NOMO-1 (cell line): ENCODE measurements around the gene EFNB2.

Experiments
- DNase-seq, 2 experiments: peaks; one replicate each; lab custom pipeline; 2025; ENCODE audit not compliant: unreplicated experiment in 2 of 2; lab: John Stamatoyannopoulos, UW

EFNB2 gene

DNA sequence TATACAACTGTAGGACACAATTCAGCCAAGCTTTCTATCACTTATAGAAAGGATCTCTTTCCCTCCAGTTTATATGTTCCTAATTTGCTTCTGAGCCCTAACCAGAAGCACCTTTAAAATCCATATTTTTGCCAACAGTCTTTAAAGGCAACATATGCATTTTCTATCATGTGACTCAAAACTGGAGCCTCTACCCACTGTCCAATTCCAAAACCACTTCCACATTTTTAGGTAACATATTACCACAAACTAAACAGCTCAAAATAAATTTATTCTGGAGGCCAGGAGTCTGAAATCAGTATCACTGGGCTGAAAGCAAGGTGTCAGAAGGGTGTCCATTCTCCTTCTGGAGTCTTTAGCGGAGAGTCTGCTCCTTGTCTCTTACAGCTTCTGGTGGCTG lies 15.9 kb upstream of the EFNB2 start:
- DNase-seq, result no peak

- DNase-seq, result no peak
Observed at GRCh38 chr13:106550570-106551135, 15.2 kb upstream of the EFNB2 start.

DNA sequence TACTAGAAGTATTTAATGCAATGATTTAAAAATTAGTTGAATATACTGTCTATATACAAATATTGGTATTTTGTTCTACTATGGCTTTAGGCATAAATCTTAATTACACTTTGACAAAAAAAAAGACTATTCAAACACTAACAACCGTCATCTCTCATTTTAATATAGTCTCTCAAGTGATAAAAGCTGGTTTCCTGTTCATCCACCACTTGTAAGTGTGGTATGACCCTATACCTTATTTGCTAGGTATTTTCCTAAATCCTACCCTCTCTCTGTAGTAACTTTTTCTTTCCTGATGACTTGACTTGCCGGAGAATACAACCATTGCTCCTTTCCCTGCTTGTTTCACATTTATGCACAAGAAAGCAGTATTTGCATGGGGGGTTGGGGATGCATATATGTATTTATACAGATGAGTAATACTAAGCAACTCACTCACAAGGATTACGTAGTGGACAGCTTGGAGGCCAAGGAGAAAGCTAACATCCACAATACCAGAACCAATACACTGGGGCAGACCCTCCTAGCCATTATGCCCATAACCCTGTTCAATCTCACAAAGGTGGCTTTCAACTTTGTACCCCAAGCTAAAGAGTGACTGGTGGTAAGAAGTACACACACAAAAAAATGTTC lies 12.7 kb upstream of the EFNB2 start:
- DNase-seq, result no peak

- no peak for DNase-seq
Observed at GRCh38 chr13:106541826-106542225, 6.4 kb upstream of the EFNB2 start.

- DNase-seq, result no peak
Observed at GRCh38 chr13:106540613-106541012, 5.2 kb upstream of the EFNB2 start.

- DNase-seq, result no peak
Observed at GRCh38 chr13:106537521-106537920, 2.1 kb upstream of the EFNB2 start.

DNA sequence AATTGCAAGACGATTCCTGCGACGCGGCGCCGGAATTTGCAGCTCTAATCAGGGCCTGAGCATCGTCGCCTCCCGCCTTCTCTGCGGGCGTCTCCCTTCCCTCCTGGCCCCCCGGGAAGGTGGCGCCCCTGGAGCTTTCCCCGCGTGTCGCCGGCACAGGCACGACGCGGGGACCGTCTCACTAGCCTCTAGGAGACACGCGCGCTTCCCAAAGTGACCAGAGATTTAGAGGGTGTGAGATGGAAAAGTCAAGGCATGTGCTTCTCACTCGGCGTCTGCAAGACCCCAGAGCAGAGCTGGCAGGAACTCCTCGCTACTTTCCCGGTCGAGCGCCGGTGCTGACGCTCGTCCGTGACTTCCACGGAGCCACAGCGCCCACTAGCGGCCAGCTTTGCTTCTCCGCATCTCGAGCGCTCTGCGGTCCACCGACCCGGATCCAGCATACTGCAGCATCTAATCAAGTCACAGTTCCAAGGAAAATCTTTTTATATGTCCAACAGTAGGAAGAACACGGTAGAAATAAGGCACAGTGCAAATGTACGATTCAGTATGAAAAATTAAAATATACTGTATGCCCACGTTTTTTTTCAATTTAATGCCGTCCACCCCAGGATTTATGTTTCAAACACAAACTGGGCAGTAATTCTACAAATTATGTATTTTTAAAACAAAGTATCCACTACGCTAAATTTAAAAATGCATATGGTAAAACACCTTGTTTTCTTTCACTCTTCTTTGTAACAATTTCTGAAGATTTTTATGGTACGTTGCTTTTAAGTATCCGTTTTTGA lies 977 bp upstream of the EFNB2 start:
- peak; percentile 55 to 56 for DNase-seq

- DNase-seq, result no peak
Observed at GRCh38 chr13:106534639-106535551, 567 bp downstream of the EFNB2 start.

DNA sequence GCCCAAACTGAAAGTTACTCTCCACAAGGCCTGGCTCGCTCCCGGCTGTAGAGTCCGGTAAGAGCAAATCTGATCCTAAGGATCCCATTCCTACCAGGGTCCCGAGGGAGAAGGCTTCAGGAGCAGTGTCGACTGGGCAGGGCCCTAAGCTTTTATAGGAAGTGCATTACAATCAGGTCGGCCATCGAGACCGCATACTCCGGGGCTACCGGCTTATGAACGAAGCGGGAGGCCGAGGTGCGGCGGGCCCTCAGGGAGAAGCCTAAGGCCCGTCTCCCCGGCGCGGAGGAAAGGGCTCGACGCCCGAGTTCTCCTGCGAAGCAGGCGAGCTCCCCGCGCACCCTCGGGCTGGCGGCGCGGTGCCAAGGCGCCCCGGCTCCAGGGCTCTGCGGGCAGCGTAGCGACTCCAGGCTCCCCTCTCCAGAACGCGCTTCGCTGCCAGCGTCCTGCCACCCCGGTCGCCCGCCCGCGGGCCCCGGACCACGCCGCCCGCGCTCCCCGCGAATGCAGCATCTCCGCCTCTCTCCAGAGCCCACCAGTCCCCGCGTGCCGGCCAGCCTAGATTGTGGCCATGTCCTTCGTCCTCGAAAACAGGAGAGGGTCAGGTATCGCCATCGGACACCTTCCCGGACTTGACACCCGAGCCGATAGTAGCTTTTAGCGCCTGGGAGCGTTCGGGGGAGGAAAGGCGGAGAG lies 1.4 kb downstream of the EFNB2 start:
- DNase-seq, result no peak

DNA sequence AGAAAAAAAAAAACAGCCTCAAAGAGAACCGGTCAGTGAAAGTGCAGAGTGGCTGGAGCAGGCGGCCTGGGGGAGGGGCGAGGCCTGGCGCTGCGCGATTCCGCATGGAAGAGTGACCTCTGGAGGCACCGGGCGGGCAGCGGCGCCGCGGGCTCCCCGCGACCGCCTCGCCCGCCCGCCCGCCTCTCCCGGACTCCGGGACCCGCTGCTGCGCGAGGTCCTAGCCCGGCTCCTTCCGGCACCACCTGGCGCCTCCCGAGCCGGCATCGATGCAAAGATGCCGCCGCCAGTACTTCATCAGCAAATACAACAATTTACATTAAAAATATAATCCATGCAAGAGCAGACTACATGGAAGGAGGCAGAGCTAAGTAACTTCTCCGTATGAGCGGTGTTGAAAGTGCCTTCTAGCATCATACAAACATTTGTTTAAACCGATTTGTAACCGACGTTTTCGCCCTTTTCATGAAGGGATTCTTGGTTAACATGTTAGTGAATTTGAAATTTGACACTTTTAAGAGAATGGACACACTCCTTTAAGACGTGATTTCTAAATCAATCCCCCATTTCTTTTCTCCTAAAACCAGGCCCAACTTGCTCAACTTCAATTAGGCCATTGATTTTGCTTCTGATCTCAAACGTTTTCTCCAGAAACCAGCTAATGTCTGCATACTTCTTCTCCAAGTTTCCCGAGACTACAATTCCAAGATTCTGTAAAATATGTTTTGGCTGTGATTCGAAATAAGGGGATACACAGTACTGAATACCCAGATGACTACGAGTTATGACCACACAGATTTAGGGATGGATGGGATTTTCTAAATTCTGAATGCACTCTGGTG lies 2.1 kb downstream of the EFNB2 start:
- DNase-seq, result peak; percentile 44 to 72

- no peak for DNase-seq
Observed at GRCh38 chr13:106532111-106532929, 3.1 kb downstream of the EFNB2 start.

GRCh38 chr13:106530980-106531481 lies 4.4 kb downstream of the EFNB2 start:
- DNase-seq, result no peak

- no peak for DNase-seq
Observed at GRCh38 chr13:106530171-106530851, 5.2 kb downstream of the EFNB2 start.

DNA sequence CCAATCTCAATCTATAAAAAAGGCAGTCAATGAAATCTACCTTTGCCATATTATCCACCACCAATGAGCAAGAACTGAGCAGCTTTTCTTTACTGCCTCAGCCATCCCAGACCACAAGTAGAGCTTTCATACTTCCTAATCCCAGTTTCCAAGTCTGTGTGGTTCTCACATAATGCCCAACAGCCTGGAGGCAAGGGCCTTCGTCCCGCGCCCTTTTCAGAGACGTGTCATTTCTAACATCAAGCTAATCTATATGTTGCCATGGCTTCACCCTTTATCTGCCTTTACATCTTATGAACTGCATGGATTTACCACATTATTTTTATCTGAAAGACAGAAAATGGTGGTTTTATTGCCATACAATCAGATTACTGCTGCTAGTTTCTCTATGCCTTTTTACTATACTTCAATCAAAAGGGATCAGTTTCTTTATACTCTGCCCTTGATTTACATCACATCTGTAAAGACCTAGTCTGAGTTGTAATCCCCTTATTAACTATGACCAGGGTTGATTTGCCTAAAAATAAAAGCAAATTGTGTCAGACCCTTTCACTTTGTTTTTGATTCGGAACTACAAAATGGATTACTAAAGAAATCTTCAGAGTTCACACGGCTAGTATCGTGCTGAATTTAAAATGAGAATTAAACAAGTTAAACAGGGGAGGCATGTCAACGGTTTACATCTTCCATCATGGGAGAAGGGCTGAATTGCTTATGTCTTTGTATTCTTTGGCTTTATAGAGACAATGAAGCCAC lies 5.9 kb downstream of the EFNB2 start:
- no peak for DNase-seq

GRCh38 chr13:106528718-106529414 lies 6.6 kb downstream of the EFNB2 start:
- no peak for DNase-seq

DNA sequence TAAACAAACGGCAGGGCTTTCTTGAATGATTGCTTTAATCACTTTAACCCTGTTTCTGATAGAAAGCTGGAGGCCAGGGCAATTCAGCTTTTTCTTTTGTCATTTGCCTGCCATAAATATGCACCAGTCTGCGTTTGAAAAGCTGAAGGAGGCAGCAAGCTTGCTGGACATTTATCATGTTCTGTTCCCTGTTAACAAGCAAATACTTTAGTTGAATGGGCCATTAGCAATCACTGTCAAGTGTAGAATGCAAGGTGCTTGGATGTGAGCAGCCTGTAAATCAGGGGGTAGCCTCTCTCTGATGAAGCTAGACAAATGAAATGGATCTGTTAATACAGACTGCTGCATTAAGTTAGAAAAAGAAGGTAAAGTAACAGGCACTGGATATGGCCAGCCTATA lies 7.6 kb downstream of the EFNB2 start:
- DNase-seq, result no peak

- DNase-seq, result no peak
Observed at GRCh38 chr13:106527445-106527801, 8.0 kb downstream of the EFNB2 start.
